22Rv1 (cell line): Measurements from ENCODE around the gene WNT1.

Experiments used
- CTCF ChIP-seq: fragments of 450-650 bp; IDR thresholded peaks from 2 replicates; pipeline ENCODE4 v1.5.1; 2017; ENCODE audit warnings: mild to moderate bottlenecking
- ZFX ChIP-seq: fragments of 450-650 bp; IDR thresholded peaks from 2 replicates; pipeline ENCODE4 v1.6.1; 2017; ENCODE audit warnings: antibody characterized with exemption, borderline replicate concordance

GRCh38 chr12:48930475-48930874, 47.6 kb upstream of the WNT1 start:
- TF ChIP-seq CTCF (no peak), ZFX (no peak)
